GM19452 (cell line): ENCODE results near the gene SRPK3.

Experiments used
- ATAC-seq: cut with Tn5 transposase; IDR thresholded peaks from one replicate; pipeline ENCODE4 v1.9.1; 2021; ENCODE audit not compliant: unreplicated experiment

SRPK3 gene

DNA sequence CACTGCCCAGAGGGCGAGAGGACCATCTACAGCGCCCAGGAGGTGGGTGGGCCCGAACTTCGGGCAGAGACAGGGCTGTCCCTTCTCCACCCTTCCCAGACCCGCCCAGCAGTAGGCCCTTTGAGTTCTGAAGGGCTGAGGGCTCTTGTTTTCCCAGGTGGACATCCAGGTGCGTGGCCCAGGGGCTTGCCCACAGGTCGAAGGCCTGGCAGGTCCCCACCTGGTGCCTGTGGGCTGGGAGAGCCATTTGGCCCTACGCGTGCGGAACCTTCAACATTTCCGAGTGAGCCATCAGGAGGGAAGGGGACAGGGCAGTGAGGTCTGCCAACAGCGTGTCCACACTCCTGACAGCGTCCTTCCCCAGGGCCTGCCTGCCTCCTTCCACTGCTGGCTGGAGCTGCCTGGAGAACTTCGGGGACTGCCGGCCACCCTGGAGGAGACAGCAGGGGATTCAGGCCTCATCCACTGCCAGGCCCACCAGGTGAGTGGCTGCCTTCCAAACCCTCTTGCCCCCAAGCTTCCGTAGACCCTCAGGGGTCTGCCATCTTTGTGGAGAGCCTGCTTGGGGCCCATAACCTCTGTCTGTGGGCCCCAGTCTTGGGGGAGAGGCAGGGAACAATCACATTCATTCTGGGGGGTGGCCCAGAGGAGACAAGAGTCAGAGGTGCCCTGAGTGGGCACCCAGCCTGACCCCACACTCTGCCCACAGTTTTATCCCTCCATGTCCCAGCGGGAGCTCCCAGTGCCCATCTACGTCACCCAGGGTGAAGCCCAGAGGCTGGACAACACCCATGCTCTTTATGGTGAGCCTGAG, 10.0 kb upstream of the SRPK3 start:
- ATAC-seq: no peak

DNA sequence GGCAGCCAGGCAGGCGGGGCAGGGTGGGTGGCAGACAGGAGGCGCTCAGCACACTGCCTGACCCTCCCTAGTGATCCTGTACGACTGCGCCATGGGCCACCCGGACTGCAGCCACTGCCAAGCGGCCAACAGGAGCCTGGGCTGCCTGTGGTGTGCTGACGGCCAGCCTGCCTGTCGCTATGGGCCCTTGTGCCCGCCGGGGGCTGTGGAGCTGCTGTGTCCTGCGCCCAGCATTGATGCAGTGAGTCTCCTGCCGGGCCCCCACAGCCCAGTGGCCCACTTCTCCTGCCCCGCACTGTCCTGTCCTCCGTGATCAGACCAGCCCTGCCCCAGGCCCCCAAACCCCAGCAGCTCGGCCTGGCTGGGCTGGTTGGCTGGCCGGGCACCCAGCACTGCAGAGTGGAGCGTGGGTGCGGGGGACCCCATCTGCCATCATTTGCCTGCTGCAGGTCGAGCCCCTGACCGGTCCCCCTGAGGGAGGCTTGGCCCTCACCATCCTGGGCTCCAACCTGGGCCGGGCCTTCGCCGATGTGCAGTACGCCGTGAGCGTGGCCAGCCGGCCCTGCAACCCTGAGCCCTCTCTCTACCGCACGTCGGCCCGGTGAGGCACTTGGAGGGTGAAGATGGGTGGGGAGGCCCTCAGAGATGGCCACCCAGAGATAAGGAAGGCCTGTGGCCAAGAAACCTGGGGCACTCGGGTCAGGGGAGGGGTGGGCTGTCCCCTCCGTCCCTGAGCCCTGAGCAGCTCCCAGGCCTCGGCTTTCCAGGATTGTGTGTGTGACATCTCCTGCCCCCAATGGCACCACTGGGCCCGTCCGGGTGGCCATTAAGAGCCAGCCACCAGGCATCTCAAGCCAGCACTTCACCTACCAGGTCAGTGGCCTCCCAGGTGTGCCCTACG, 9.2 kb upstream of the SRPK3 start:
- no peak for ATAC-seq

DNA sequence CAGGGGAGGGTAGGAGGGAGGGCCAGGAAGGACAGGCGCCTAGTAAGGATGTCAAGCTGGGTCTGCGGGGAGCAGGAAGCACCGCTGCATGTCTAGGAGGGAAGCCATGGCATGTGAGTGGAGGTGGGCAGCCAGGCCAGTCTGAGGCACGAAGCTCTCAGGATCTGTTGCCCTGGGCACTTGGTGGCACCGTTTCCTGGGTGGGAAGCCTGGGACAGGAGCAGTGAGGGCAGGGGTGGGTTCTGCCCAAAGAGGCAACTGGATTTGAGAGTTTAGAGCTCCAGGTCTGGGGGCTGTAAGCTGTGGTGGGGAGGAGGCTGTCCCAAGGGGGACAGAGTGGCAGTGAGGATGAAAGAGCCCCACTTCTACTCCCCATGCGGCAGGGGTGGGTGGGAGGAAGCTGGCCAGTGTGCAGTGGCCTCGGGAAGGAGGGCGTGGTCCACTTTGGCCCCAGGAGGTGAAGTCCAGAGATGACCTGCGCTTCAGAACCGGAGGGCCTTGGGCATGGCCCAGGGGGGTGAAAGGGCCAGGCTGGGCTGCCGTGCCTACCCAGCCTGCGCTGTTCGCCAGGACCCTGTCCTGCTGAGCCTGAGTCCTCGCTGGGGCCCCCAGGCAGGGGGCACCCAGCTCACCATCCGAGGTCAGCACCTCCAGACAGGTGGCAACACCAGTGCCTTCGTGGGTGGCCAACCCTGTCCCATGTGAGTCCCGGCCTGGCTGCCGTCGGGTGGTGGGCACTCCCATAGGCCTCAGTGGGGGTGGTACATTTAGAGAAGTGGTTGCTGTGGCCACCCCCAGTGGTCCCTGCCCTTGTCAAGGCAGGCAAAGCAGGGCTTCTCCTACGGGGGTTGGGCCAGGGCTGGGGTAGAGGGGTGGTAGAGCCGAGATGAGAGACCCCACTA, 8.3 kb upstream of the SRPK3 start:
- no peak for ATAC-seq

DNA sequence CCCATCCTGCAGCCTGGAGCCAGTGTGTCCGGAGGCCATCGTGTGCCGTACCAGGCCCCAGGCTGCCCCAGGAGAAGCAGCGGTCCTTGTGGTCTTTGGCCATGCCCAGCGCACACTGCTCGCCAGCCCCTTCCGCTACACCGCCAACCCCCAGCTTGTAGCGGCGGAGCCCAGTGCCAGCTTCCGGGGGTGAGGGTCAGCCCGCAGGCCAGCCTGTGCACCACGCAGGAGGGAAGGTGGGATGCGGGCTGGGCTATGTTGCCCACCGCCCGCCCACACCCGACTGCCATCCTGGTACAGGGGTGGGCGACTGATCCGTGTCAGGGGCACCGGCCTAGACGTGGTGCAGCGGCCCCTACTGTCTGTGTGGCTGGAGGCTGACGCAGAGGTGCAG, 7.6 kb upstream of the SRPK3 start:
- no peak for ATAC-seq

DNA sequence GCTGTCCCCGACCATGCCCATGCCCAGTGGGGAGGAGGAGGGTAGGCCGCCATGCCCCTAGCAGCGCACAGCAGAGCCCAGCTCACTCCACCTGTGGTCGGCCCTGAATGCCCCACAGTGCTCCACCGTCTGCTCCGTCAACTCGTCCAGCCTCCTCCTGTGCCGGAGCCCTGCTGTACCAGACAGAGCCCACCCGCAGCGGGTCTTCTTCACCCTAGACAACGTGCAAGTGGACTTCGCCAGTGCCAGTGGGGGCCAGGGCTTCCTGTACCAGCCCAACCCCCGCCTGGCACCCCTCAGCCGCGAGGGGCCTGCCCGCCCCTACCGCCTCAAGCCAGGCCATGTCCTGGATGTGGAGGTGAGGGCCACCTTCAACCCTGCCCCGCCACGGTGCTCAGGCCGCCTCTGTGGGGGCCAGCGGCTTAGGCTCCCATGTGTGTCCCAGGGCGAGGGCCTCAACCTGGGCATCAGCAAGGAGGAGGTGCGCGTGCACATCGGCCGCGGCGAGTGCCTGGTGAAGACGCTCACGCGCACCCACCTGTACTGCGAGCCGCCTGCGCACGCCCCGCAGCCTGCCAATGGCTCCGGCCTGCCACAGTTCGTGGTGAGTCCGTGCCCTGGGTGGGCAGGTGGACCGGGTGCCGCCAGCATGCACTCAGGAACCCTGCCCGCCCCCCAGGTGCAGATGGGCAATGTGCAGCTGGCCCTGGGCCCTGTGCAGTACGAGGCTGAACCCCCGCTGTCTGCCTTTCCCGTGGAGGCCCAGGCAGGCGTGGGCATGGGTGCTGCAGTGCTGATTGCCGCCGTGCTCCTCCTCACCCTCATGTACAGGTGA, 6.9 kb upstream of the SRPK3 start:
- ATAC-seq: no peak

DNA sequence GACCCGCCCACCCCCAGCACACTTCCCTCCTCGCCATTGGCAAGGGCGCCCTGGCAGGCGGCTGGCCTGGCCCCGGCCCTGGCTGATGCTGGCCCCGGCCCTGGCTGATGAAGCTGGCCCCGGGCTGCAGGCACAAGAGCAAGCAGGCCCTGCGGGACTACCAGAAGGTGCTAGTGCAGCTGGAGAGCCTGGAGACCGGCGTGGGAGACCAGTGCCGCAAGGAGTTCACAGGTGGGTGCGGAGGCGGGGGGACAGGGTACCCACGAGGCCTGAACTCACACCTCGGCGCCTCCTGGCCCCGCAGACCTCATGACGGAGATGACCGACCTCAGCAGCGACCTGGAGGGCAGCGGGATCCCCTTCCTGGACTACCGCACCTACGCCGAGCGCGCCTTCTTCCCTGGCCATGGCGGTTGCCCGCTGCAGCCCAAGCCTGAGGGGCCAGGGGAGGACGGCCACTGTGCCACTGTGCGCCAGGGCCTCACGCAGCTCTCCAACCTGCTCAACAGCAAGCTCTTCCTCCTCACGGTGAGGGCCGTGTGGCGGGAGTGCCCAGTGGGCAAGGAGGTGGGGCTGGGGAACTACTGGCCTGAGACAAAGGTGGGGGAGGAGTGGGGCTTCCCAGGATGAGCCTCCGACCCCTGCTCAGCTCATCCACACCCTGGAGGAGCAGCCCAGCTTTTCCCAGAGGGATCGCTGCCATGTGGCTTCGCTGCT, 6.1 kb upstream of the SRPK3 start:
- no peak for ATAC-seq

DNA sequence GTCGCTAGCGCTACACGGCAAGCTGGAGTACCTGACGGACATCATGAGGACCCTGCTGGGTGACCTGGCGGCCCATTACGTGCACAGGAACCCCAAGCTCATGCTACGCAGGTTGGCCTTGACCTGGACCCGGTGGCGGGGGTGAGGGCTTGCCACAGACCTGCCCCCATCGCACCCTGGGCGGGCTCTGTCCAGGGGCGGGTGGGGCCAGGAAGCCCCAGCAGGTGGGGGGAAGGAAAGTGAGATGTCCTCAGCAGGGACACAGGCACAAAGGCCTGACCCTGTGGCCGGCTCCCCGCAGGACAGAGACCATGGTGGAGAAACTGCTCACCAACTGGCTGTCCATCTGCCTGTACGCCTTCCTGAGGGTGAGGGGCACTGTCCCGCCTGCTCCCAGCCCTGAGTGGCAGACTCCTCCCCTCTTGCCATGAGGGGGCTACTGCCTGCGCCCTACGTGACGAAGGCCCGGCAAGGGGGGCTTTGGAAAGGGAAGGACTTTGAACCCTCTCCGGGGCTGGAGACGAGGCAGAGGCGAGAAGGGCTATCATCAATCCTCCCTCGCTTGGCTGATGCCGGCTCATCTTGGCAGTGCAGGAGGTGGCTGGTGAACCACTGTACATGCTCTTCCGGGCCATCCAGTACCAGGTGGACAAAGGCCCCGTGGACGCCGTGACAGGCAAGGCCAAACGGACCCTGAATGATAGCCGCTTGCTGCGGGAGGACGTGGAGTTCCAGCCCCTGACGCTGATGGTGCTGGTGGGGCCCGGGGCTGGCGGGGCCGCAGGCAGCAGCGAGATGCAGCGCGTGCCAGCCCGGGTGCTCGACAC, 5.3 kb upstream of the SRPK3 start:
- no peak for ATAC-seq

DNA sequence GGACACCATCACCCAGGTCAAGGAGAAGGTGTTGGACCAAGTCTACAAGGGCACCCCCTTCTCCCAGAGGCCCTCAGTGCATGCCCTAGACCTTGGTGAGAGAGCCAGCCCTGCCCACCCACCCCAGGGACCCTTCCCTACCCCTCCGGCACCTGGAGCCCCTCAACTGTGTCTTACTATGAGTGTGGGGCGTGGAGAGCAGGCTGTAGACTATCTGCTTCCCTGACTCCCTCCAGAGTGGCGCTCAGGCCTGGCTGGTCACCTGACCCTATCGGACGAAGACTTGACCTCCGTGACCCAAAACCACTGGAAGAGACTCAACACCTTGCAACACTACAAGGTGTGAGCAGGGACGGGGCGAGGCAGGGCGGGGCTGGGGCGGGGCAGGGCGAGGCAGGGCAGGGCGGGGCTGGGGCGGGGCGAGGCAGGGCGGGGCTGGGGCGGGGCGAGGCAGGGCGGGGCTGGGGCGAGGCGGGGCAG, 4.7 kb upstream of the SRPK3 start:
- ATAC-seq: no peak

DNA sequence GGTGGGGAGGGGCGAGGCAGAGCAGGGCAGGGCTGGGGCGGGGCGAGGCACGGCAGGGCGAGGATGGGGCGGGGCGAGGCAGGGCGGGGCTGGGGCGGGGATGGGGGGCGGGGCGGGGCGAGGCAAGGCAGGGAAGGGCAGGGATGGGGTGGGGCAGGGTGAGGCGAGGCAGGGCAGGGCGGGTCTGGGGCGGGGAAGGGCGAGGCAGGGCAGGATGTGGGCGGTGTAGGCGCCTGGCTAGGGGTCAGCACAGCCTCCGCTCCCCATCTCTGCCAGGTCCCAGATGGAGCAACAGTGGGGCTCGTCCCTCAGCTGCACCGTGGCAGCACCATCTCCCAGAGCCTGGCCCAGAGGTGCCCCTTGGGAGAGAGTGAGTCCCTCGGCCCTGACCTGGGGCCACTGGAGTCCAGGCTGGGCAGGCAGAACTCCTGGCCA, 4.2 kb upstream of the SRPK3 start:
- ATAC-seq: no peak

DNA sequence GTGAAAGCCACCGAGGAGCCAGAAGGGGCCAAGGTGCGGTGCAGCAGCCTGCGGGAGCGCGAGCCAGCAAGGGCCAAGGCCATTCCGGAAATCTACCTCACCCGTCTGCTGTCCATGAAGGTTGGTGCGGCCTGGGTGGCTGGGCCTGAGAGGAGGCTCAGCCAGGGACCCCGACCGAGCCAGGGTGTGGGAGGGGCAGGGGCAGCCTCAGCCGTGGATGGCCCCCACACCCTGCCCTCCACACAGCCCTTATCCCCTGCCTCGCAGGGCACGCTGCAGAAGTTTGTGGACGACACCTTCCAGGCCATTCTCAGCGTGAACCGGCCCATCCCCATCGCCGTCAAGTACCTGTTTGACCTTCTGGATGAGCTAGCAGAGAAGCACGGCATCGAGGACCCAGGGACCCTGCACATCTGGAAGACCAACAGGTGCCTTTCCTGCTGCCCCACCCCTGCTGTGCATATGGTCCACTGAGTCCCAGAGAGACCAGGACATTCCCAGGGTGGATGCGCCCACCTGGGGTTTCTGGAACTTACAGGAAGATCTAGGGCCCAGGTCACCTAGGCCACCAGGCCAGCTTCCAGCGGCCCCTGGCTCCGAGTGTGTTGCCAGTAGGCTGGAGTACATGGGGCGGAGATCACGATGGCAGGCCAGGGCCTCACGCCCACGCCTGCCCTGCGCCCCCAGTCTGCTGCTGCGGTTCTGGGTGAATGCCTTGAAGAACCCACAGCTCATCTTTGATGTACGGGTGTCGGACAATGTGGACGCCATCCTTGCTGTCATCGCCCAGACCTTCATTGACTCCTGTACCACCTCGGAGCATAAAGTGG, 3.4 kb upstream of the SRPK3 start:
- ATAC-seq: no peak

DNA sequence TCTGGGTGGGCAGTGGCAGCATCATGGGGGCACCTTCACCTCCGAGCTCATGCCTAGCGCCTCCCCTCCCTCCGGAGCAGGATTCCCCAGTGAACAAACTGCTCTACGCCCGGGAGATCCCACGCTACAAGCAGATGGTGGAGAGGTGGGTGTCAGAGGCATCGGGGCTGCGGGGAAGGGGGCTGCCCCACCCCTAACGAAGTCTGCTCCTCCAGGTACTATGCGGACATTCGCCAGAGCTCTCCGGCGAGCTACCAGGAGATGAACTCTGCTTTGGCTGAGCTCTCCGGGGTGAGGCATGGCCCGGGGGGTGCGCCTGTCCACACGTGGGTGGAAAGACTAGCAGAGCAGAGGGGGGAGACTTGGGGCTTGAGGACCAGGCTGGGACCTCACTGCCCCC, 2.7 kb upstream of the SRPK3 start:
- no peak for ATAC-seq

DNA sequence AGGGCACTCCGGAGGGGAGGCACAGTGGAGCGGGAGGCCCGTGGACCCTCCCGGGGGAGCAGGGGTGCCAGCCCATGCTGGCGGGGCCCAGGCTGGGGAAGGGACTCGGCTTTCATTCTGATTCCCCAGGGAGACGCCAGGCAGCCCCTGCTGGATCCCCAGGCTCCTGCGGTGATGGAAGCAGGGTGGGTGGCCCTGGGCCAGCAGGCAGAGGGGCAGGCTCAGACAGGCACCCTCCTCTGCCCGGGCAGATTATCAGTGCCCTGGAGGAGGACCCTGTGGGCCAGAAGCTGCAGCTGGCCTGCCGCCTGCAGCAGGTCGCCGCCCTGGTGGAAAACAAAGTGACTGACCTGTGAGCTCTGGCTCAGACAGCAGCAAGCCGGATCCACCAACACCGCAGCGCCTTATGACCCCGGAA, 2.1 kb upstream of the SRPK3 start:
- ATAC-seq: no peak

DNA sequence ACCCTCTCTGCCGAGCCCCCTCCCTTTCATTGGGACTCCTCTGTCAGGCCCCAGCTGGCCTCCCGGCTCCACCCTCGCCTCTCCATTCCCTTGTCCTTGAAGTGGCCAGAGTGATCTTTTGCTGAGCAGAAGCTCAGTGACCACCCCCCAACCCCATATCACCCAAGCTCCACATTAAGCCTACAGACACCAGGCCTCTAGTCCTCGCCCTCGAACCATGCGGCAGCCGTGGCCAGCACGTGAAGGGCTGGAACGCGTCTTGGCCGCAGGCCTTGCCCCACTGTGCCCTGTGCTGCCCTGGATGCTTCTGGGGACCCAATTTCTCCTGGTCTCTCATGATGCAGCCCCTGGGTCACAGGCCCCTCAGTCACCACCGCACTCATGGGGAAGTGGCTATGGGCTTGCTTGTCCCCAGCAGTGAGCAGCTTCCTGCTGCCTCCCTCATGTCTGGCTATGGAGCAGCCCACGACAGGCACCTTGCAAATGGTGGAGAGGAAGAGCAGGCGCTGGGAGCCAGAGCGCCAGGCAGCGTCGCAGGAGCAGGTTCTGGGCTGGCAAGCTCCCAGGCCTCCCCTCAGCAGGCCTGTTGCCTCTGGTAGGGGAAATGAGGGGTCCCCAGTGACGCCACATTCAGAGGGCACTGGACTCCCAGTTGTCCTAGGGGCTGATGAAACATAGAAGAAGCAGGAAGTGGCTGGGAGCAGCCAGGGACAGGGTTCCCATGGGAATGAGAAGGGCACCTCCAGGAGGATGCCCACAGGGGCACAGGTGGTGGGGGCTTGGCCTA, 757 bp upstream of the SRPK3 start:
- no peak for ATAC-seq

DNA sequence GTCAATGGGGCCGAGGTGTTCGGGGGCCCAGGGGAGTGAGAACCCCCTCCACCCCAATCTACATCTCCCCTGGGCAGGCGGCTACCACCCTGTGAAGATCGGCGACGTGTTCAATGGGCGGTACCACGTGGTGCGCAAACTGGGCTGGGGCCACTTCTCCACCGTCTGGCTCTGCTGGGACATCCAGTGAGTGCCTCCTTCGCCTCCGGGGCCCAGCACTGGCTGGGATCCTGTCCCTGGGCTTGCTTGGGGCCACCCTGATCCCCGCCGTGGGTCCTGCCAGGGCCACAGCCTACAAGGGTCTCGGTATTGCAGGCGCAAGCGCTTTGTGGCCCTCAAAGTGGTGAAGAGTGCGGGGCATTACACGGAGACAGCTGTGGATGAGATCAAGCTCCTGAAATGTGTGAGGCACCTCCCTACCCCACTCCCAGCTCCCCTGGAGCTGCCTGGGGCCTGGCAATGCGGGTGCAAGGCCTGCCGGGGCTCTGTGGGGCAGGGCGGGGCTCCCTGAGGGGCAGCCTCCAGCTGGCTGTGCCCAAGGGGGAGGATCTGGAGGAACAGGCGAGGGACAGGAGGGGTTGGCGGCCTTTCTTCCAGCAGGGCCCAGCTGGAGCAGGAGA, 697 bp downstream of the SRPK3 start:
- ATAC-seq: no peak

DNA sequence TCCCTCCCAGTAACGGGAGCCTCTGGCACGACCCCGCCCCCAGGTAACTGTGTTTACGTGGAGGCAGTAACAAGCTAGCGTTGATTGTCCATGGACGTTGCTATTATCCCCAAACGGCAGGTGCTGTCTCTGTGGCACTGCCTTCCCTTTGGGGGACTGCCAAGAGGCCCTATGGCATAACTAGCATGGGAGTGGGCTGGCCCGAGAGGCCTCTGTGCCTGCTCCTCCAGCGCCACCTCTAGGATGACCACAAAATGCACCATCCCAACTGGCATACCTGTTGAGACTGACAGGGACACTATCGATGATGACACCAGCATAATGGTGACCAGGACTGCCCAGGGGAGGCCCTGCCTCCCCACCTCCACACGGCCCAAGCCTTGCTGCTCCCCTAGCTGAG, 1.5 kb downstream of the SRPK3 start:
- no peak for ATAC-seq

DNA sequence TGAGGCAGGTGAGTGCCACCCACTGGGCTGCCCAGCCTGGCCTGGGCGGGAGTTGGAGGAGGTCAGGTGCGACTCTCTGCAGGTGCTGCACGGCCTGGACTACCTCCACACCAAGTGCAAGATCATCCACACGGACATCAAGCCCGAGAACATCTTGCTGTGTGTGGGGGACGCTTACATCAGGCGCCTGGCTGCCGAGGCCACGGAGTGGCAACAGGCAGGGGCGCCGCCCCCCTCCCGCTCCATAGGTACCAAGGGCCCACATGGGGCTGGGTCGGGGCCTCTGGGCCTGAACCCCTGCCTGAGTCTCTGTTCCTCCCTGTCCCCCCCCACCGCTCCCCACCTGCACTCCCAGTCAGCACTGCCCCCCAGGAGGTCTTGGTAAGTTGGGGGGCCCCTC, 2.0 kb downstream of the SRPK3 start:
- no peak for ATAC-seq
